Activated naive CD8-positive, alpha-beta T cell treated with anti-CD3 and anti-CD28 coated beads for 36 hours (primary cell): ENCODE results near the gene DCAF15. TPM values are rescaled to one million over a fixed set of nuclear protein-coding genes. Genes with fewer than 3 reads are reported as not detected.

Source experiments
- DNase-seq: peaks from one replicate; pipeline ENCODE4 v3.0.0; 2021
- H3K27ac Mint-ChIP-seq: one replicate; pipeline ENCODE4 v1.8.0; 2022; ENCODE audit warnings: mild to moderate bottlenecking, moderate library complexity, mixed read lengths
- H3K27me3 Mint-ChIP-seq: one replicate; pipeline ENCODE4 v1.8.0; 2022; ENCODE audit warnings: mild to moderate bottlenecking, mixed read lengths
- H3K36me3 Mint-ChIP-seq: one replicate; pipeline ENCODE4 v1.8.0; 2021; ENCODE audit warnings: mild to moderate bottlenecking, mixed read lengths
- H3K4me1 Mint-ChIP-seq: one replicate; pipeline ENCODE4 v1.8.0; 2021; ENCODE audit warnings: mixed read lengths
- H3K4me3 Mint-ChIP-seq: one replicate; pipeline ENCODE4 v1.8.0; 2022; ENCODE audit warnings: mild to moderate bottlenecking, moderate library complexity, mixed read lengths
- H3K9me3 Mint-ChIP-seq: one replicate; pipeline ENCODE4 v1.8.0; 2022; ENCODE audit warnings: mixed read lengths
- total RNA-seq, 2 experiments: library from RNA; stranded (reverse); gene quantifications; one replicate each; pipeline ENCODE4 v1.2.3, GENCODE V29; 2021

The DCAF15 gene
- total RNA-seq, 2 experiments from 2014 or later: 54.3 to 54.6 TPM

- DNase-seq: no peak
- Mint-ChIP-seq H3K27ac (peak overlapping the region; percentile 97), H3K9me3 (no peaks in the 10 kb centered on the region)
These were observed 32.8 kb downstream of the DCAF15 start for GRCh38 chr19:13984875-13985741.

GRCh38 chr19:13985771-13986347 is 33.5 kb downstream of the DCAF15 start:
- Mint-ChIP-seq H3K4me3 (peak overlapping the region; percentile 37), H3K9me3 (no peaks in the 10 kb centered on the region), H3K36me3 (peaks cover 13% of the 10 kb centered on the region), H3K27ac (peak overlapping the region; percentile 97), H3K27me3 (no peaks in the 10 kb centered on the region), H3K4me1 (peaks cover 61% of the 10 kb centered on the region)
- no peak for DNase-seq

More at GRCh38 chr19:13984875-13985741, 32.8 kb downstream of the DCAF15 start:
- peaks cover 12% of the 10 kb centered on the region for H3K36me3 Mint-ChIP-seq
- H3K4me3 Mint-ChIP-seq: peak overlapping the region; percentile 37
- peaks cover 61% of the 10 kb centered on the region for H3K4me1 Mint-ChIP-seq
- H3K27me3 Mint-ChIP-seq: no peaks in the 10 kb centered on the region

- peaks cover 57% of the 10 kb centered on the region for H3K4me1 Mint-ChIP-seq
- peak; percentile 99 for DNase-seq
- H3K27ac Mint-ChIP-seq: peak overlapping the region; percentile 97
- H3K27me3 Mint-ChIP-seq: no peaks in the 10 kb centered on the region
- H3K36me3 Mint-ChIP-seq: peaks cover 16% of the 10 kb centered on the region
- peak overlapping the region; percentile 69 for H3K4me3 Mint-ChIP-seq
- H3K9me3 Mint-ChIP-seq: no peaks in the 10 kb centered on the region
These were observed 34.1 kb downstream of the DCAF15 start for GRCh38 chr19:13986348-13986904.

- Mint-ChIP-seq H3K27ac (peak overlapping the region; percentile 97), H3K27me3 (no peaks in the 10 kb centered on the region), H3K9me3 (no peaks in the 10 kb centered on the region), H3K4me3 (peak overlapping the region; percentile 69), H3K36me3 (peaks cover 19% of the 10 kb centered on the region), H3K4me1 (peaks cover 52% of the 10 kb centered on the region)
- no peak for DNase-seq
These were observed 35.0 kb downstream of the DCAF15 start for GRCh38 chr19:13987101-13987890.

GRCh38 chr19:13989487-13989886 is 37.2 kb downstream of the DCAF15 start:
- DNase-seq: no peak
- no peak overlapping the region for H3K4me3 Mint-ChIP-seq
- H3K9me3 Mint-ChIP-seq: no peaks in the 10 kb centered on the region
- no peaks in the 10 kb centered on the region for H3K27me3 Mint-ChIP-seq
- peaks cover 19% of the 10 kb centered on the region for H3K36me3 Mint-ChIP-seq
- no peak overlapping the region for H3K27ac Mint-ChIP-seq
- peaks cover 43% of the 10 kb centered on the region for H3K4me1 Mint-ChIP-seq

- H3K4me3 Mint-ChIP-seq: no peak overlapping the region
- peaks cover 19% of the 10 kb centered on the region for H3K36me3 Mint-ChIP-seq
- no peaks in the 10 kb centered on the region for H3K9me3 Mint-ChIP-seq
- peaks cover 41% of the 10 kb centered on the region for H3K4me1 Mint-ChIP-seq
- no peaks in the 10 kb centered on the region for H3K27me3 Mint-ChIP-seq
- no peak for DNase-seq
- peak overlapping the region; percentile 6 for H3K27ac Mint-ChIP-seq
These were observed 37.8 kb downstream of the DCAF15 start for GRCh38 chr19:13990085-13990484.

GRCh38 chr19:13992025-13992424 is 39.7 kb downstream of the DCAF15 start:
- no peak for DNase-seq
- Mint-ChIP-seq H3K27ac (no peak overlapping the region), H3K36me3 (peaks cover 17% of the 10 kb centered on the region), H3K9me3 (no peaks in the 10 kb centered on the region), H3K4me1 (peaks cover 26% of the 10 kb centered on the region), H3K4me3 (no peak overlapping the region), H3K27me3 (no peaks in the 10 kb centered on the region)

GRCh38 chr19:13993590-13994300 is 41.4 kb downstream of the DCAF15 start:
- Mint-ChIP-seq H3K4me3 (no peak overlapping the region), H3K4me1 (peaks cover 15% of the 10 kb centered on the region), H3K27me3 (no peaks in the 10 kb centered on the region), H3K27ac (peak overlapping the region; percentile 54), H3K36me3 (peaks cover 25% of the 10 kb centered on the region), H3K9me3 (peaks cover 7% of the 10 kb centered on the region)
- DNase-seq: no peak

GRCh38 chr19:13995017-13995728 is 42.9 kb downstream of the DCAF15 start:
- Mint-ChIP-seq H3K36me3 (peaks cover 34% of the 10 kb centered on the region), H3K4me1 (peaks cover 3% of the 10 kb centered on the region), H3K27me3 (no peaks in the 10 kb centered on the region), H3K27ac (no peak overlapping the region), H3K4me3 (no peak overlapping the region), H3K9me3 (peaks cover 13% of the 10 kb centered on the region)
- DNase-seq: no peak

- peaks cover 13% of the 10 kb centered on the region for H3K9me3 Mint-ChIP-seq
- peaks cover 9% of the 10 kb centered on the region for H3K4me1 Mint-ChIP-seq
- no peak overlapping the region for H3K4me3 Mint-ChIP-seq
- H3K27ac Mint-ChIP-seq: no peak overlapping the region
- H3K36me3 Mint-ChIP-seq: peaks cover 38% of the 10 kb centered on the region
- no peak for DNase-seq
- no peaks in the 10 kb centered on the region for H3K27me3 Mint-ChIP-seq
These were observed 43.8 kb downstream of the DCAF15 start for GRCh38 chr19:13995878-13996765.

- H3K4me1 Mint-ChIP-seq: peaks cover 16% of the 10 kb centered on the region
- H3K36me3 Mint-ChIP-seq: peaks cover 35% of the 10 kb centered on the region
These were observed 44.8 kb downstream of the DCAF15 start for GRCh38 chr19:13996928-13997630.

GRCh38 chr19:13997631-13997962 is 45.3 kb downstream of the DCAF15 start:
- Mint-ChIP-seq H3K4me1 (peaks cover 22% of the 10 kb centered on the region), H3K27me3 (no peaks in the 10 kb centered on the region)

More at GRCh38 chr19:13996928-13997630, 44.8 kb downstream of the DCAF15 start:
- Mint-ChIP-seq H3K4me3 (no peak overlapping the region), H3K27ac (no peak overlapping the region), H3K9me3 (peaks cover 13% of the 10 kb centered on the region), H3K27me3 (no peaks in the 10 kb centered on the region)
- no peak for DNase-seq

GRCh38 chr19:13998426-13998825 is 46.1 kb downstream of the DCAF15 start:
- Mint-ChIP-seq H3K4me3 (no peak overlapping the region), H3K9me3 (peaks cover 13% of the 10 kb centered on the region), H3K36me3 (peaks cover 33% of the 10 kb centered on the region), H3K4me1 (peaks cover 30% of the 10 kb centered on the region), H3K27me3 (no peaks in the 10 kb centered on the region), H3K27ac (no peak overlapping the region)
- DNase-seq: no peak

More at GRCh38 chr19:13997631-13997962, 45.3 kb downstream of the DCAF15 start:
- H3K9me3 Mint-ChIP-seq: peaks cover 13% of the 10 kb centered on the region
- DNase-seq: no peak
- no peak overlapping the region for H3K27ac Mint-ChIP-seq
- H3K36me3 Mint-ChIP-seq: peaks cover 33% of the 10 kb centered on the region
- no peak overlapping the region for H3K4me3 Mint-ChIP-seq
